Stimulated activated naive CD8-positive, alpha-beta T cell treated with anti-CD3 and anti-CD28 coated beads, Interleukin-15, Interleukin-2, amounts not matched to agents 100 U/mL and 50 U/mL, for 24 hours (primary cell): ENCODE data around the gene CDC42EP1.

Experiments
- ATAC-seq: fragments of 150-1000 bp; cut with Tn5 transposase; one replicate; pipeline ENCODE4 v1.10.0; 2021
- DNase-seq: peaks from one replicate; pipeline ENCODE4 v3.0.0; 2021

The CDC42EP1 gene

DNA sequence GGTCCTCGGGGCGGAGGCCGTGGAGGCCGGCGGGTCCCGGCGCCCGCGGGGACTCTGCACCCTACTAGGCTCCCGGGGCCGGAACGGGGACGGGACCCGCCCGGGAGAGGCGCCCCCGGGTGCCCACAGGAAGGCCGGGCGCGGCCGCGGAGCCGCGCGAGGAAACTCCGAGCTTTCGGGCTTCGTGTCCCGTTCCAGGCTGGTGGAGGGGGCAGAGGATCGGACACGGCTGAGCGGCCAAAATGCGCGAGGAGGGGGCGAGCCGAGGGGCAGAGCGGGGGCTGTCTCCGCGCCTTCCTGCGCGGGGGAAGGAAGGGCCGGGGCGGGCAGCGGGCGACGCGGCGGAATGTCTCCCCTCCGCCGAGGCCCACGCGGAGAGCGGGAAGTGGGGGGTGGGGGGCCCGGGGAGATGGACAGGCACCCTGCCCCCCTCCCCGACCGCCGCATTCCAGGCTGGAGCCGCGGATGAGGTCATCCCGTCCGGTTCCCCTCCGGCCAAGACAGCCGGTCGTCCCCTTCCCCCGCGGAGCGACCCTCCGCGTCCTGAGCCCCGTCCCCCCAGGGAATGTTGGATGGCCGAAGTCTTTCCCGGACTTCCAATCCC lies 430 bp downstream of the CDC42EP1 start:
- ATAC-seq (no peak), DNase-seq (no peak)

DNA sequence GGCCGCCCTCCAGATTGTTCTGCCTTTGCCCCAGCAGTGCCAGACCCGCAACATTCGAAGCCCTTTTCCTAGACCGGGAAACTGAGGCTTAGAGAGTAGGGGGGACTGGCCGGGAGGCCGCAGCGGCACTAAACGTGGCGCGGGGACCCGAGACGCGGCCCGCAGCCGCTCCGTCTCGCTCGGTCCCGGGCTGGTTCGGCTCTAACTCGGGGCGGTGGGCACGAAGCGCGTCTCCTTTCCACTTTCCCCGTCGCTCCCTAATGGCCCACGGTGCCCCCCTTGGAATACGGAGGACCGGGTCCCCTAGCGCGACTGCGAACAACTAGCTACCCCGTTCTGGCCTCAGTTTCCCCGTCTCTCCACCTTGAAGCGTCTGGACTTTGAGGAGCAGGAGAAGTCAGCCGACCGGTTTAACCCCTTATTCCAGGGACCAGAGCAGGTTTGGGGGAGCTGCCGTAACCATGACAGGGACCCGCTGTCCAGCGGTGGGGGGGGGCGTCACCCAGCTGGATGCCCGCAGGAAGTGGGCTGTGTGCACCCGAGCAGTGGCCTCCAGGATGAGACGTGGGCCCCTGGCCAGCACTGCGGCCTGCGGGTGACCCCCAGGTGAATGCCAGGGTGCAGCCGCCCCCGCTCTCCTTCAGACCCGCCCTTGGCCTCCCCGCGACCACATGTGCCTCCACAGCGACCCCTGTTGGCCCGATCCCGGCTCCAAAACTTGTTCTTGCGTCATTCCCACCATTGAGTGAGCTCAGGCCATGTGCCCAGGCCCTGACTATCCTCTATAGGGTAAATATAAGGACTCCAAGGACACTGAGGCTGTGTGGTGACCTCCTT lies 1.1 kb downstream of the CDC42EP1 start:
- DNase-seq (peak; percentile 91), ATAC-seq (peak; percentile 60)

DNA sequence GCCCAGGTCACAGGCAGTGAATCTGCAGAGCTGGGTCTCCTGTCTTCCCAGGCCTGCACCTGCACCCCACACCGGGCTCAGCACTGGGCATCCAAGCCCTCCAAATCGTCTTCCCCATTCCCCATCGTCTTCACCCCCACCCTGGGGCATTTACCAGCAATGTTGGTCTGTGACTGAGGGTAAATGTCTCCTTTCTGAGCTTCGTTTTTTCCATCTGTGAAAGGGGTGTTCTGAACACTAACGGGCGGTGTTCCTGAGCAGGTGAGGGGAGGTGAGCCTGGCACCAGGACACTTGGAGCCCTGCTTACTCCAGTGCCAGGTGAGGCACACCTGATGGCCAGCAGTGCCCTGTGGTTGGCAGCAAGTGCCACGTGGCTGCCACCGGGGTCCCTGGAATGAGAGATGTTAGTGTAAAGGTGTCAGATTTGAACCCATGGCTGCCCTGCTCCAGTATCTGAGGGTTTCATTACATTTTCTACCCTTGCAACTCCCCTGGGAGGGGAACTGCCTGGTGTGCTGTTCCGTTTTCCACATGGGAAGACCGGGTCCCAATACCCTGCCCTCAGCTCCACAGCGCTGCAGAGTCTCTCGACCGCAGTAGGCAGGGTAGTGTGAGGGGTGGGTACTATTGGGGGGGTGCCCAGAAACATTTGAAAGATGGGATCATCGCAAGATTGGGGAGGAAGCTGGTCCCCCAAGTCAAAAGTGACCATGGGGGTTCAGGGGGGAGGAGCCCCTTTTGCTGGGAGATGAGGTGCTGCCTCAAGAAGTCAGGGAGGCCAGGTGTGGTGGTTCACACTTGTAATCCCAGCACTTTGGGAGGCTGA lies 2.0 kb downstream of the CDC42EP1 start:
- ATAC-seq: no peak
- no peak for DNase-seq

DNA sequence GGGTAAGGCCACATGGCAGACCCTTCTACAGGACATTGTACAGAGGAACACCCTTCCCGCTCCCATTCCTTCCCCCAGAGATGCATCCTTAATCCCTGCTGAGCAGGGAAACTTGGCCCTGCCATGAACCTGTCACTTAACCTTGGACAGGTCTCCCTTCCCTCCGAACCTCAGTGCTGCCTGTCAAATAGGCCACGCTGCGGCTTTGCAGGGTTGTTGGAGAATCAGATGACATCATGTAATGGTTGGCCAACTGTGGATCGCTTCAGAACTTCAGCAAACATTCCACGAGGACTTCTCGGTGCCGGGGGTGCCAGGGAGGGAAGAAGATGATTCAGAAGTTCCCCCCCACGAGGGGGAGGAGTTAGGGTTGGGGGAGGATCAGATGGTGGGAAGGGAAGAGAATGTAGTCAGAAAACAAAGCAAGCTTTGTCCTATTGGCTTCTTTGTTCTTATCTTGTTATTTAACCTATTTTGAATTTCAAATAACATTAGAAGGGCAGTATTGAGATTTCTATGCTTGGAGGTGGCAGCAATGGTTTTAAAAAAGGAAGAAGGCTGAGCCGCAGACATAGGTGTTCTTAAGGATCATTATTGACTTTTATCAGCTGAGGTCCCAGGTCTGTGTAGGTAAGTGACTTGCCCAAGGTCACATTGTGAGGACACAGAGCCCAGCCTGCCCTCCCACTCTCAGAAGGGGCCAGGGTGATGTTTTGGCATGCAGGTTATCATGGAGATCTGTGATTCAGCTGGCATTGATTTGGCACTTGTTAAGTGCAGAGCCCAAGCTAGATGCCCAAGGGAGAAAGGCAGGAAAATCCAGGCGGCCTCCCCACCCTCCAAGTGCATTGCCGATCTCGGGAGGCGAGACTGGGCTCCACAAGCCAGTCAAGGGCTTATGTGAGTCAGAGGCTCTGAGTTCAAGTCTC lies 3.1 kb downstream of the CDC42EP1 start:
- DNase-seq: no peak

DNA sequence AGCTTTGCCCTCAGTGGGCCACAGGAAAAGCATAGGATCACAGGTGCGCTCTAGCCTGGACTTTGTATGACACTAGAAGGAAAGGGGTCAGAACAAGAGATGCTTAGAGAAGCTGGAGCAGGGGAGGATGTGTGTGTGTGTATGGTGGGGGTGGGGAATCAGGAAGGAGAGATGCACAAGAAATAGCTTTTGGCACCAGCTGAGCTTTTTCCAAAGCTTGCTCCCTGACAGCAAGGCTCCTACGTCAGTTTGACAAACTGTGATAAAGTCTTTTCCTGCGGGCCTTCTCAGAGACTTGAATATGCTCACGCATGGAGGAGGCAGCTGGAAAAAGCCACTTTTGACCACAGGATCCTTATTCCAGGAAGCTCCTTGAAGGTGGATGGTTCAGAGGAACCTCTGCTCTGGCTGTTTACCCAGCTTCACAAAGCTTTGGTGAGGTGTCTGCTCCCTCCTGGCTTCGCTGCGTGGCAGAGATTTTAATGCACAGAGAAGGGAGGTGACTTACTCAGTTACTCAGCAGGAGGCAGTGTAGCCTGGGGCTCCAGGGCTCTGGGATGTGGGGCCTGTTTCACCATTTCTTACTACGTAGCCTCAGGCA lies 3.9 kb downstream of the CDC42EP1 start:
- no peak for ATAC-seq
- no peak for DNase-seq

More for the DNA sequence above, 3.1 kb downstream of the CDC42EP1 start:
- ATAC-seq: no peak

DNA sequence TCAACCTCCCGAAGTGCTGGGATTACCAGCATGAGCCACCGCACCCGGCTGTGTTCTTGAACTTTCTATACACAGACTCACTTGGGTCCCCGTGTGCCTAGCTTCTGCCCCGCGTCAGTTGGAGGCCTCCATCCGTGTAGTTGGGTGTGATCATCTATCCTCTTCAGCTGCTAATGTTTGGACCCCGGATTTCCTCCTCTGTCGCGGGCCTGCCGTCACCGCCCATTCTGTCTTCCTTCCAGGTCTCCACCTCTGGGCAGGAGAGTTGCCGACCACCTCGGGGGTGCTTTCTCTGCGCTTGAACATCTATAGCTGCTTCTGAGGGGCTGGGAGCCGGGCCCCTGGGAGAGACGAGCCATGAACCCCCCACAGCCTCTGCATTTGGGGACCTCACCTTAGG lies 5.5 kb downstream of the CDC42EP1 start:
- DNase-seq (no peak), ATAC-seq (no peak)

DNA sequence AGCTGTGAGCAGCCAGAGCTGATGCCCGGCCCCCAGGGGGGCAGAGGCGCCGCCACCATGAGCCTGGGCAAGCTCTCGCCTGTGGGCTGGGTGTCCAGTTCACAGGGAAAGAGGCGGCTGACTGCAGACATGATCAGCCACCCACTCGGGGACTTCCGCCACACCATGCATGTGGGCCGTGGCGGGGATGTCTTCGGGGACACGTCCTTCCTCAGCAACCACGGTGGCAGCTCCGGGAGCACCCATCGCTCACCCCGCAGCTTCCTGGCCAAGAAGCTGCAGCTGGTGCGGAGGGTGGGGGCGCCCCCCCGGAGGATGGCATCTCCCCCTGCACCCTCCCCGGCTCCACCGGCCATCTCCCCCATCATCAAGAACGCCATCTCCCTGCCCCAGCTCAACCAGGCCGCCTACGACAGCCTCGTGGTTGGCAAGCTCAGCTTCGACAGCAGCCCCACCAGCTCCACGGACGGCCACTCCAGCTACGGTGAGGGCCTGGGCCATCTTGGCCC lies 6.1 kb downstream of the CDC42EP1 start:
- no peak for ATAC-seq
- DNase-seq: peak; percentile 57

DNA sequence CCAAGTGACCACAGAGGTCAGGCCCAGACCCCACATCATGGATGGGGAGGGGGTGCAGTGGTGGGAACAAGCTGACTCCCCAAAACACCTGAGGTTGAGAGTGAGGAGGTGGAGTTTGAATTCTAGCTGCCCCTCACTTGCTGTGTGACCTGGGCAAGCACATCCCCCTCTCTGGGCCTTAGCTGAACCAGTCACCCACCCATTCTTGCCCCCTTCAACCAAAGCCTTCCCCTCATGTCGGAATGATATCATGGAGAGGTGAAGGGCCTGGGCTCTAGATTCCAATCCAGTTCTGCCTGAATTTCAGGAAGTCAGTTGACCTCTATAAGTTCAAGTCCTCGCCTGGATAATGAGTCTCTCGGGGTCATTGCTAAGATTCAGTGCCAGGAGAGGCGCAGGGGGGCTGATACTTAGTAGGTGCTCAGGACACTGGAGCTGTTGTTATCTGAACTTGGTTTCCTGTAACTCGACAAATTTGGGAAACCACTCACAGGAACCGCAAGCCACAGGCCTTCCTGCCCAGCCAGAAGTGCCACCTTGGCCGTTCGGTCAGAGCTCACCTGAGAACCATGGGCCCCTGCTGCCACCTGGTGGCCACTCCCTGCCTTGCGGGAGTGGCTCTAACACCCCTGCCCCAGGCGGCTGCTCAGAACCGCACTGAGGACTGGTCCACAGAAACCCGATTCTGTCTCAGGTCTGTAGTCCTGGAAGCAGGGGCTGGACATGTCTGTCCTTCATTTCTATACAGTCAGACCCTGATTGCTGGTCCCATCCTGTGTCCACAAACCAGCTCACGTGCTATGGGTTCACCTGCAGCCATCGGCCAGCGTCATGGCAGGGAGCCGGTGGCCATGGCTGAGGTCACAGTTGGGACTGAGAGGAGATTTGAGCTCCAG lies 6.9 kb downstream of the CDC42EP1 start:
- ATAC-seq: peak; percentile 89
- peak; percentile 95 for DNase-seq

DNA sequence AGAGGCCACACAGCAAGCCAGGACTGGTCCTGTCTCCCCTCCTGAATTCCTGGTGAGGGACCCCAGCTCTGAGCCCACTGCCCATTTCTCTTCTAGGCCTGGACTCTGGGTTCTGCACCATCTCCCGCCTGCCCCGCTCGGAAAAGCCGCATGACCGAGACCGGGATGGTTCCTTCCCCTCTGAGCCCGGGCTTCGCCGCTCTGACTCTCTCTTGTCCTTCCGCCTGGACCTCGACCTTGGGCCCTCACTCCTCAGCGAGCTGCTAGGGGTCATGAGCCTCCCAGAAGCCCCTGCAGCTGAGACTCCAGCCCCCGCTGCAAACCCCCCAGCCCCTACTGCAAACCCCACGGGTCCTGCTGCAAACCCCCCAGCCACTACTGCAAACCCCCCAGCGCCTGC lies 7.7 kb downstream of the CDC42EP1 start:
- ATAC-seq (no peak), DNase-seq (no peak)

DNA sequence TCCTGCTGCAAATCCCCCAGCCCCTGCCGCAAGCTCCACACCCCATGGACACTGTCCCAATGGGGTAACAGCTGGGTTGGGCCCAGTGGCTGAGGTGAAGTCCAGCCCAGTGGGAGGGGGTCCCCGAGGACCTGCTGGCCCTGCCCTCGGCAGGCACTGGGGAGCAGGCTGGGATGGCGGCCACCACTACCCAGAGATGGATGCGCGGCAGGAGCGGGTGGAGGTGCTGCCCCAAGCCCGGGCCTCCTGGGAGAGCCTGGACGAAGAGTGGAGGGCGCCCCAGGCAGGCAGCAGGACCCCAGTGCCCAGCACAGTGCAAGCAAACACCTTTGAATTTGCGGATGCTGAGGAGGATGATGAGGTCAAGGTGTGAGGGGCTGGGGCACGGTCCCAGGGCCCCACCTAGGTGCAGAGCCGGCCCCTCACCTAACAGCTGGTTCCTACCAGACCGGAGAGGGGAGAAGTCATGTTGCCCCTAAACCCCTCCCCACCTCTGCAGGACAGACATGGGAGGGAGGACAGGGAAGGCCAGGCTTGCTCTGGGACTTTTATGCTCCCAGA lies 8.2 kb downstream of the CDC42EP1 start:
- no peak for ATAC-seq
- no peak for DNase-seq

DNA sequence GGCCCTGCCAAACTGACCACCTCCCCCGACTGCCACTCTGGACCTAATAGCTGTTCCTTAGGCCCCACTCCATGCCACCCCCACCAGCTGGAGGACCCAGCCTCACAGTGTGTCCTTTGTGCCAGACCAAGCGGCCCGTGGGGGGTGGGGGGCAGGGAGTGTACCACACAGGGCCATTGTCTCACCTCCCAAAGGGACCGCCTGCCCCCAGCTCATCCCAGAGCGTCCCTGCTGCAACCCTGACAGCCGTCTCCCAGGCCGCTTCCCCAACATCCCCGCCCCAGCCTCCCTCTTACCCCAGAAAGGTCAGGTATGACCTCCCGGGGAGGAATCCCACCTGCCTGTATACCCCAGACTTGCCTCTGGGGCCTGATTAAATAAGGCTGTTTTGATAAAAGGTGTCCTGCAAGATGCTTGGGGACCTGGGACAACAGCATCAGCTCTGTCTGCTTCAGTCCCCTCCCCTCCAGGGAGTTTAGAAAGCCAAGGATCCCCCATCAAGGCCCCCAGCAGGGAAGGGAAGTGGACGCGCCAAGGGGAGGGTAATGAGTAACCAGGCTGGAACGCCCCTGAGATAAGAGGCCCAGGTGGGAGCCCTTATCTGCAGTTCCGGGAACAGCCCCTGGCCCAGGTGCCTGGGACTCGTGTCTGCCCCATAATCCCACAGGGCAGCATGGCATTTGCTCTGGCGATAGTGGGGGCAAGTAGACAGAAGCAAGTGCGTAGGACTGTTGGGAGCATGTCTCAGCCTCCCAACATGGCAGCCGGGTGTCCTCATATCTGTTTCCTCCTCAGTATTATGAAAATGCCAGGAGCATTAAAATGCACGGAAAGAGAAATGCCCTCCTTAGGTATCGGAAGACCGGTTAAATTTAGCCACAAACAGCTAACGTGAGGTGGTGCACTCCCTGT lies 9.0 kb downstream of the CDC42EP1 start:
- DNase-seq (no peak), ATAC-seq (no peak)

DNA sequence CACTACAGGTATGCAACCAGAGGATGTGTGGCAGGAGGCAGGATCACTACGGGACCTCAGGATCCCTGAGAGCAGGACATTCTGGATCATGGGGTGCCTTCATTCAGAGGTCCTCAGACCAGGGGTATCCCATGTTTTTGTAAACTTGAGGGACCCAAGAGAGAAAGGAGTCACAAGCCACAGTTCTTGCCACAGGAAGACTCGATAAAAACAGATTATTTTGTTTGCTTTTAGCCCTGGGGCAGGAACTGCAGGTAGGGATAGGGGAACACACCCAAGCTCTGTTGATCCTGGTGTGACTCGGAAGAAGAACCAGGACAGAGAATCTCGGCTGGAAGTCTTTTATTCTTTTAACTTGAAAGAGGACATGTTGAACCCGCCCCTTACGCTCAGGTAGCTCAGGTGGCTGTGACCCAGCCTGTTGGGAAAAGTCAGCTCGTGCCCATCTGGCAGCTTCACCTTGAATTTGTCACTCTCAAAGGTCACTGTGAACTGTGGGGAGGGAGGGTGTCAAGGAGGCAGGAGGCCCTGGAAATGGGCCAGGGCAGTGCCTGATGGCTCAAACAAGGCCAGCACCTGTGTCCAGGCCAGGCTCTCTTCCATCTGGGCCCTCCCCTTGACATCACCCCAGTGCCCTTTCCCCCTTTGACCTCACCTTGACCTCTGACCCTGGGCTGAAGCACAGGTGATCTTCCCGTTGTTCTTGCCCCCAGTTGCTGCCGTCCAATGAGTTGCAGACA lies 9.8 kb downstream of the CDC42EP1 start:
- DNase-seq: no peak
- no peak for ATAC-seq

DNA sequence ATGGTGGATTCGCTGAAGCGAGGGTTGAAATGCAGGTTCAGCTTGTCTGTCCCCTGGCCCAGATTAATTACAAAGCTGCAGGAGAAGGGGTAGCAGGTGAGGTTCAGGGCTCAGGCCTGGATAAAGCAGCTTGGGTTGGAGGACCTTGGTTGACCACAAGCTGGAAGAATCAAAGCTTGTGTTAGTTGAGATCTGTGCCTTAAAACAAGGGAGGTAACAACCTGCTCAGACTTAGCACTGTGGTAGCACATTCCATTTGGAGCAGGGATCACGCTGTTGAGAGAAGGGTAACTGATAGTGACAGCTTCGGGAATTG lies 10.3 kb downstream of the CDC42EP1 start:
- ATAC-seq: no peak
- no peak for DNase-seq

DNA sequence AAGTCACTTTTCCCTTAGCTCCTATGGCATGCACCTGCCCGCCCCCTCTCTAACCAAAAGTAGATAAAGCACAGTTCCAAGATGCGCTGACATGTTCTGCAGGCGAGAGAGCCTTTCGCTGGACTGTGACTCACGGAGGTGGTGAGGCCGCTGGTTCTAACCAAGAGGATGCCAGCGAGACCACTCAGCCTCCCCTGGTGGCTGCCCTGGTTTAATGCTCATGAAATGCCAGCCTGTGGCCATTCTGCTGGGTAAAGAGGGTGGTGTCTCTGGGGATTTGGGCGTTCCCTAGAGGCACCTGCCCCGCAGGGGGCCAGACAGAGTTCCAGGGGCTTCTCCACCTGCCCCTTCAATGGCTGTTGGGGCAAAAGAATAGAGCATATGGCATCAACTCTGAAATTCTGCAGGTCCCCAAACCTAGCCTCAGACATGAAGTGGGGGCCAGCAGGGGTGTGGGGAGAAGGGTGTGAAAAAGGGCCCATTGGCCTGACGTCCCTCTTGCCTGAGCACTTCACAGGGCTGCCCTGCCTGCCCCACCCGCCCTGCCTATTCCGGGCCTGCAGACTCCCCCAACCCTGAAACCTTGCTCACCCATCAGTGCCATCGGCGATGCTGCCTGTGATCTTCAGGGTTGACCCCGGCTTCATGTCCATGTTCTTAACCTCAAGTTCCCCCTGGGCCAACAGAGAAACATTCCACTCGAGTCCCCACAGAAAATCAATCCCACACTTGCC lies 11.1 kb downstream of the CDC42EP1 start:
- DNase-seq (no peak), ATAC-seq (no peak)

DNA sequence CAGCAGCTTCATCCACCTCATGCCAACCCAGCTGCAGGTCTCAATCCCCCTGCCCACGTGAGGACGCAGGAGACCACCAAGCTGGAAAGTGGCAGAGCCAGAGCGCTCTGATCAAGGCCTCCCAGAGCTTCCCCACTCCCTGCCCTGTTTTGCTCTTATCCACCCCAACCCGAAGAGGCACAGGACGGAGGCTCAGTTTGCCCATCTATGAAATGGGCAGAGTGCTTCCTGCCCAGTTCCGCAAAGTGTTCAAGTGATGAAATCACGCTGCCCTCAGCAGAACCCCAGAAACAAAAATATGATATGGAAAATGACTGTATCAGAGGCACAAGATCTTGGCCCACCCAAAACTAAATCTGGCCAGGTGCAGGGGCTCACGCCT lies 11.7 kb downstream of the CDC42EP1 start:
- ATAC-seq: no peak
- DNase-seq: no peak

DNA sequence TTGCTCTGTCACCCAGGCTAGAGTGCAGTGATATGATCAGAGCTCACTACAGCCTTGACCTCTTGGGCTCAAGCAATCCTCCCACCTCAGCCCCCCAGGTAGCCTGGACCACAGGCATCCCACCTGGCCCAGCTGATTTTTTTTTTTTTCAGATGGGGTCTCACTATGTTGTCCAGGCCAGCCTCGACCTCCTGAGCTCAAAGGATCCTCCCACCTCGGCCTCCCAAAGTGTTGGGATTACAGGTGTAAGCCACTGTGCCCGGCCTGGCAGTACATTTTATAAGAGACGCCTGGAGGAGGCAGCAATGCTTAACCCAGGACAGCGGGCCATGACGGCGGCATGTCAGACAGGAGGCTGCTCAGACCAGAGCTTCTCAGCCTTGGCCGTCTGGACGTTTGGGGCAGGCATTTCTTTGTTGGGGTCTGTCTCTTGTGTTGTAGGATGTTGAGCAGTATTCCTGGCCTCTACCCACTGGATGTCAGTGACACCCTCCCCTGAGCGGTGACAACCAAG lies 15.3 kb downstream of the CDC42EP1 start:
- DNase-seq: no peak
- no peak for ATAC-seq

DNA sequence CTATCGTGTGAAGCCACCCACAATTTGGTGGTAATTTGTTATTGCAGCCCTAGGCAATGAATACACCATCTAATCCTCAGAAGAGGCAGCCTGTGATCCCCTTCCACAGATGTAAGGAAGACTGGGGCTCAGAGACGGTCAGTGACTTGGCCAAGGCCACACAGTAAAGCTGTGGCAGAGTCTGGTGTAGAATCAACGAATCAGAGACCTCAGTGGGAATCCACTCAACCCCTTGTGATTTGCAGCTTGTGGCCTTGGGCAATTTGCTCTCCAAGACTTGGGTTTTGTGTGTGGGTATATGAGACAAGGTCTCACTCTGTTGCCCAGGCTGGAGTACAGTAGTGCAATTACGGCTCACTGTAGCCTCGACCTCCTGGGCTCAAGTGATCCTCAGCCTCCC lies 17.7 kb downstream of the CDC42EP1 start:
- ATAC-seq (no peak), DNase-seq (no peak)
